ENCODE data around the gene TMEM150A. TPM values are rescaled to one million over a fixed set of nuclear protein-coding genes. Genes with fewer than 3 reads are reported as not detected.

The TMEM150A gene
- total and polyA plus RNA-seq, 2 of the 13 experiments (the other 11 are each of a cell fraction or from before 2014, with no cell fraction given) = 30.1 to 70.4 TPM

DNA sequence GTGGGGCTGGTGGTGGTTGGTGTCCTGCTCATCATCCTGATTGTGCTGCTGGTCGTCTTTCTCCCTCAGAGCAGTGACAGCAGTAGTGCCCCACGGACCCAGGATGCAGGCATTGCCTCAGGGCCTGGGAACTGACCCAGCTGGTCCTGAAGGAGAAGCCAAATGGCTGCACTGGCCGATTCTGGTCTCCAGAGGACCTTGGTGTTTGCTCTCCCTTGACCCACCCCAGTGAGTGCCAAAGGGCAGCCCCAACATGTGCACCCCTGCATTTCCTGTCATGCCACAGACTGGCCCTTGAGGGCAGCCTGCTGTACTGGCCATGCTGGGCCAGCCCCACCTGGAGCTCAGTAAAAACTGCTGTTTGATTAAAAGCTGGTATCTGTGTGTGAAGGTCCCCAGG is 9.5 kb downstream of the TMEM150A start (continued):
- TF ChIP-seq, protein P1, sequence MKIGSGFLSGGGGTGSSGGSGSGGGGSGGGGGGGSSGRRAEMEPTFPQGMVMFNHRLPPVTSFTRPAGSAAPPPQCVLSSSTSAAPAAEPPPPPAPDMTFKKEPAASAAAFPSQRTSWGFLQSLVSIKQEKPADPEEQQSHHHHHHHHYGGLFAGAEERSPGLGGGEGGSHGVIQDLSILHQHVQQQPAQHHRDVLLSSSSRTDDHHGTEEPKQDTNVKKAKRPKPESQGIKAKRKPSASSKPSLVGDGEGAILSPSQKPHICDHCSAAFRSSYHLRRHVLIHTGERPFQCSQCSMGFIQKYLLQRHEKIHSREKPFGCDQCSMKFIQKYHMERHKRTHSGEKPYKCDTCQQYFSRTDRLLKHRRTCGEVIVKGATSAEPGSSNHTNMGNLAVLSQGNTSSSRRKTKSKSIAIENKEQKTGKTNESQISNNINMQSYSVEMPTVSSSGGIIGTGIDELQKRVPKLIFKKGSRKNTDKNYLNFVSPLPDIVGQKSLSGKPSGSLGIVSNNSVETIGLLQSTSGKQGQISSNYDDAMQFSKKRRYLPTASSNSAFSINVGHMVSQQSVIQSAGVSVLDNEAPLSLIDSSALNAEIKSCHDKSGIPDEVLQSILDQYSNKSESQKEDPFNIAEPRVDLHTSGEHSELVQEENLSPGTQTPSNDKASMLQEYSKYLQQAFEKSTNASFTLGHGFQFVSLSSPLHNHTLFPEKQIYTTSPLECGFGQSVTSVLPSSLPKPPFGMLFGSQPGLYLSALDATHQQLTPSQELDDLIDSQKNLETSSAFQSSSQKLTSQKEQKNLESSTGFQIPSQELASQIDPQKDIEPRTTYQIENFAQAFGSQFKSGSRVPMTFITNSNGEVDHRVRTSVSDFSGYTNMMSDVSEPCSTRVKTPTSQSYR (CRISPR knock-in tag; IDR thresholded peaks at IDR 0.05; ENCODE audit: borderline replicate concordance) = 0 out of 2 replicates have a peak, but pooled peaks have one; percentile 10
- peak; percentile 57 for TF ChIP-seq HNF4G (IDR thresholded peaks at IDR 0.05; ENCODE audit: borderline replicate concordance, low read depth, low read length)
- TF ChIP-seq HNF4G (CRISPR knock-in tag; IDR thresholded peaks at IDR 0.05; ENCODE audit: borderline replicate concordance, low read depth) = peak; percentile 68
- TF ChIP-seq ZNF75D (CRISPR knock-in tag; IDR thresholded peaks at IDR 0.05; ENCODE audit: borderline replicate concordance) = no peak
- no peak for TF ChIP-seq ZNF749 (CRISPR knock-in tag; IDR thresholded peaks at IDR 0.05; ENCODE audit: borderline replicate concordance)
- no peak for TF ChIP-seq ZNF432 (CRISPR knock-in tag; IDR thresholded peaks at IDR 0.05; ENCODE audit: borderline replicate concordance)
- TF ChIP-seq, protein P2, sequence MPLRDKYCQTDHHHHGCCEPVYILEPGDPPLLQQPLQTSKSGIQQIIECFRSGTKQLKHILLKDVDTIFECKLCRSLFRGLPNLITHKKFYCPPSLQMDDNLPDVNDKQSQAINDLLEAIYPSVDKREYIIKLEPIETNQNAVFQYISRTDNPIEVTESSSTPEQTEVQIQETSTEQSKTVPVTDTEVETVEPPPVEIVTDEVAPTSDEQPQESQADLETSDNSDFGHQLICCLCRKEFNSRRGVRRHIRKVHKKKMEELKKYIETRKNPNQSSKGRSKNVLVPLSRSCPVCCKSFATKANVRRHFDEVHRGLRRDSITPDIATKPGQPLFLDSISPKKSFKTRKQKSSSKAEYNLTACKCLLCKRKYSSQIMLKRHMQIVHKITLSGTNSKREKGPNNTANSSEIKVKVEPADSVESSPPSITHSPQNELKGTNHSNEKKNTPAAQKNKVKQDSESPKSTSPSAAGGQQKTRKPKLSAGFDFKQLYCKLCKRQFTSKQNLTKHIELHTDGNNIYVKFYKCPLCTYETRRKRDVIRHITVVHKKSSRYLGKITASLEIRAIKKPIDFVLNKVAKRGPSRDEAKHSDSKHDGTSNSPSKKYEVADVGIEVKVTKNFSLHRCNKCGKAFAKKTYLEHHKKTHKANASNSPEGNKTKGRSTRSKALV (CRISPR knock-in tag; IDR thresholded peaks at IDR 0.05) = no peak
- no peak for TF ChIP-seq RFXANK (CRISPR knock-in tag; IDR thresholded peaks at IDR 0.05)
- no peak for TF ChIP-seq ADNP (CRISPR knock-in tag; IDR thresholded peaks at IDR 0.05)
- TF ChIP-seq, protein P3, sequence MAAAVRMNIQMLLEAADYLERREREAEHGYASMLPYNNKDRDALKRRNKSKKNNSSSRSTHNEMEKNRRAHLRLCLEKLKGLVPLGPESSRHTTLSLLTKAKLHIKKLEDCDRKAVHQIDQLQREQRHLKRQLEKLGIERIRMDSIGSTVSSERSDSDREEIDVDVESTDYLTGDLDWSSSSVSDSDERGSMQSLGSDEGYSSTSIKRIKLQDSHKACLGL (CRISPR knock-in tag; IDR thresholded peaks at IDR 0.05) = 0 out of 2 replicates have a peak, but pooled peaks have one; percentile 35
- TF ChIP-seq, protein P4, sequence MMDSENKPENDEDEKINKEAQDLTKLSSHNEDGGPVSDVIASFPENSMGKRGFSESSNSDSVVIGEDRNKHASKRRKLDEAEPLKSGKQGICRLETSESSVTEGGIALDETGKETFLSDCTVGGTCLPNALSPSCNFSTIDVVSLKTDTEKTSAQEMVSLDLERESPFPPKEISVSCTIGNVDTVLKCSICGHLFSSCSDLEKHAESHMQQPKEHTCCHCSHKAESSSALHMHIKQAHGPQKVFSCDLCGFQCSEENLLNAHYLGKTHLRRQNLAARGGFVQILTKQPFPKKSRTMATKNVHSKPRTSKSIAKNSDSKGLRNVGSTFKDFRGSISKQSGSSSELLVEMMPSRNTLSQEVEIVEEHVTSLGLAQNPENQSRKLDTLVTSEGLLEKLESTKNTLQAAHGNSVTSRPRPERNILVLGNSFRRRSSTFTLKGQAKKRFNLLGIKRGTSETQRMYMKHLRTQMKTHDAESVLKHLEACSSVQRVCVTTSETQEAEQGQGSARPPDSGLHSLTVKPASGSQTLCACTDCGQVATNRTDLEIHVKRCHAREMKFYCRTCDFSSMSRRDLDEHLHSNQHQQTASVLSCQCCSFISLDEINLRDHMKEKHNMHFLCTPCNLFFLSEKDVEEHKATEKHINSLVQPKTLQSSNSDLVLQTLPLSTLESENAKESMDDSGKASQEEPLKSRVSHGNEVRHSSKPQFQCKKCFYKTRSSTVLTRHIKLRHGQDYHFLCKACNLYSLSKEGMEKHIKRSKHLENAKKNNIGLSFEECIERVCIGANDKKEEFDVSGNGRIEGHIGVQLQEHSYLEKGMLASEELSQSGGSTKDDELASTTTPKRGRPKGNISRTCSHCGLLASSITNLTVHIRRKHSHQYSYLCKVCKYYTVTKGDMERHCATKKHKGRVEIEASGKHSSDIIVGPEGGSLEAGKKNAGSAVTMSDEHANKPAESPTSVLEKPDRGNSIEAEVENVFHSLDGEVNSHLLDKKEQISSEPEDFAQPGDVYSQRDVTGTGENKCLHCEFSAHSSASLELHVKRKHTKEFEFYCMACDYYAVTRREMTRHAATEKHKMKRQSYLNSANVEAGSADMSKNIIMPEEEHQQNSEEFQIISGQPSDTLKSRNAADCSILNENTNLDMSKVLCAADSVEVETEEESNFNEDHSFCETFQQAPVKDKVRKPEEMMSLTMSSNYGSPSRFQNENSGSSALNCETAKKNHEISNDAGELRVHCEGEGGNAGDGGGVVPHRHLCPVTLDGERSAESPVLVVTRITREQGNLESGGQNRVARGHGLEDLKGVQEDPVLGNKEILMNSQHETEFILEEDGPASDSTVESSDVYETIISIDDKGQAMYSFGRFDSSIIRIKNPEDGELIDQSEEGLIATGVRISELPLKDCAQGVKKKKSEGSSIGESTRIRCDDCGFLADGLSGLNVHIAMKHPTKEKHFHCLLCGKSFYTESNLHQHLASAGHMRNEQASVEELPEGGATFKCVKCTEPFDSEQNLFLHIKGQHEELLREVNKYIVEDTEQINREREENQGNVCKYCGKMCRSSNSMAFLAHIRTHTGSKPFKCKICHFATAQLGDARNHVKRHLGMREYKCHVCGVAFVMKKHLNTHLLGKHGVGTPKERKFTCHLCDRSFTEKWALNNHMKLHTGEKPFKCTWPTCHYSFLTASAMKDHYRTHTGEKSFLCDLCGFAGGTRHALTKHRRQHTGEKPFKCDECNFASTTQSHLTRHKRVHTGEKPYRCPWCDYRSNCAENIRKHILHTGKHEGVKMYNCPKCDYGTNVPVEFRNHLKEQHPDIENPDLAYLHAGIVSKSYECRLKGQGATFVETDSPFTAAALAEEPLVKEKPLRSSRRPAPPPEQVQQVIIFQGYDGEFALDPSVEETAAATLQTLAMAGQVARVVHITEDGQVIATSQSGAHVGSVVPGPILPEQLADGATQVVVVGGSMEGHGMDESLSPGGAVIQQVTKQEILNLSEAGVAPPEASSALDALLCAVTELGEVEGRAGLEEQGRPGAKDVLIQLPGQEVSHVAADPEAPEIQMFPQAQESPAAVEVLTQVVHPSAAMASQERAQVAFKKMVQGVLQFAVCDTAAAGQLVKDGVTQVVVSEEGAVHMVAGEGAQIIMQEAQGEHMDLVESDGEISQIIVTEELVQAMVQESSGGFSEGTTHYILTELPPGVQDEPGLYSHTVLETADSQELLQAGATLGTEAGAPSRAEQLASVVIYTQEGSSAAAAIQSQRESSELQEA (CRISPR knock-in tag; IDR thresholded peaks at IDR 0.05; ENCODE audit: not compliant biosample characterization) = no peak
- no peak for TF ChIP-seq SAFB2 (CRISPR knock-in tag; IDR thresholded peaks at IDR 0.05; ENCODE audit: borderline replicate concordance, low read depth)
- TF ChIP-seq ZNF274 (CRISPR knock-in tag; IDR thresholded peaks at IDR 0.05) = no peak
- TF ChIP-seq, protein P5, sequence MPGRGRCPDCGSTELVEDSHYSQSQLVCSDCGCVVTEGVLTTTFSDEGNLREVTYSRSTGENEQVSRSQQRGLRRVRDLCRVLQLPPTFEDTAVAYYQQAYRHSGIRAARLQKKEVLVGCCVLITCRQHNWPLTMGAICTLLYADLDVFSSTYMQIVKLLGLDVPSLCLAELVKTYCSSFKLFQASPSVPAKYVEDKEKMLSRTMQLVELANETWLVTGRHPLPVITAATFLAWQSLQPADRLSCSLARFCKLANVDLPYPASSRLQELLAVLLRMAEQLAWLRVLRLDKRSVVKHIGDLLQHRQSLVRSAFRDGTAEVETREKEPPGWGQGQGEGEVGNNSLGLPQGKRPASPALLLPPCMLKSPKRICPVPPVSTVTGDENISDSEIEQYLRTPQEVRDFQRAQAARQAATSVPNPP (CRISPR knock-in tag; IDR thresholded peaks at IDR 0.05) = no peak
